HK-2 (cell line): ENCODE data around the gene BAIAP3.
"Not testable (repeated sequence)": the region's sequence is repeated elsewhere in the genome, so short reads cannot be mapped to it uniquely, and the experiment has no call there.

Source experiments
- DNase-seq: peaks from one replicate; pipeline ENCODE4 v3.0.0-alpha.2; 2018; ENCODE audit not compliant: unreplicated experiment

The BAIAP3 gene

GRCh38 chr16:1317479-1318267, 15.8 kb upstream of the BAIAP3 start:
- DNase-seq: no peak

- DNase-seq: no peak
Measured at GRCh38 chr16:1318268-1318545, 15.2 kb upstream of the BAIAP3 start.

- no peak for DNase-seq
Measured at GRCh38 chr16:1319041-1319440, 14.4 kb upstream of the BAIAP3 start.

GRCh38 chr16:1320097-1320496, 13.3 kb upstream of the BAIAP3 start:
- DNase-seq: no peak

GRCh38 chr16:1320658-1321240, 12.7 kb upstream of the BAIAP3 start:
- no peak for DNase-seq

- DNase-seq: no peak
Measured at GRCh38 chr16:1322407-1322806, 11.0 kb upstream of the BAIAP3 start.

- no peak for DNase-seq
Measured at GRCh38 chr16:1323296-1324239, 9.9 kb upstream of the BAIAP3 start.

GRCh38 chr16:1324286-1324826, 9.1 kb upstream of the BAIAP3 start:
- no peak for DNase-seq

- no peak for DNase-seq
Measured at GRCh38 chr16:1325261-1325660, 8.2 kb upstream of the BAIAP3 start.

GRCh38 chr16:1325673-1326371, 7.6 kb upstream of the BAIAP3 start:
- DNase-seq: no peak

GRCh38 chr16:1326391-1326790, 7.1 kb upstream of the BAIAP3 start:
- no peak for DNase-seq

- DNase-seq: no peak
Measured at GRCh38 chr16:1326946-1327618, 6.4 kb upstream of the BAIAP3 start.

- no peak for DNase-seq
Measured at GRCh38 chr16:1327619-1327947, 5.9 kb upstream of the BAIAP3 start.

GRCh38 chr16:1328136-1328535, 5.3 kb upstream of the BAIAP3 start:
- DNase-seq: not testable (repeated sequence)

- not testable (repeated sequence) for DNase-seq
Measured at GRCh38 chr16:1328961-1329360, 4.5 kb upstream of the BAIAP3 start.

GRCh38 chr16:1330260-1330914, 3.1 kb upstream of the BAIAP3 start:
- no peak for DNase-seq

GRCh38 chr16:1330931-1331711, 2.3 kb upstream of the BAIAP3 start:
- DNase-seq: no peak

- no peak for DNase-seq
Measured at GRCh38 chr16:1331712-1332617, 1.5 kb upstream of the BAIAP3 start.

GRCh38 chr16:1332618-1333148, 762 bp upstream of the BAIAP3 start:
- no peak for DNase-seq
